Right renal cortex interstitium (tissue), 3 donors: ENCODE results near the gene COIL. TPM values are rescaled to one million over a fixed set of nuclear protein-coding genes. Genes with fewer than 3 reads are reported as not detected.
A peak's percentile ranks its signal among the peaks of the same experiment; 100 is the strongest.
"Not testable (repeated sequence)": the region's sequence is repeated elsewhere in the genome, so short reads cannot be mapped to it uniquely, and the experiment has no call there.

Experiments
- DNase-seq, 3 donors: peaks; one replicate each; pipeline ENCODE4 v3.0.0-alpha.2; 2013; ENCODE audit warnings: low read depth in 3 of 3, low spot score in 2 of 3
- polyA plus RNA-seq, 3 donors: library from polyadenylated mRNA; unstranded; fragments of 120-200 nt; gene quantifications; one replicate each; pipeline ENCODE4 v1.2.1, GENCODE V29; 2013; ENCODE audit not compliant: insufficient read length in 3 of 3

The COIL gene
- 10 to 100 TPM; 33.3 to 36.4 (median 34.5) TPM for polyA plus RNA-seq

GRCh38 chr17:56960596-56961538 is at the start of gene COIL:
TSS of gene COIL (minus strand) at chr17:56961050. CDS start at chr17:56961019, 31 bp downstream.
- peak; percentile 82 to 88 (median 82) for DNase-seq

- DNase-seq = no peak
These were observed 49.6 kb upstream of the COIL start for GRCh38 chr17:57010487-57010886.

- peak in 1 of 3 donors; percentile 23 for DNase-seq
These were observed 49.0 kb upstream of the COIL start for GRCh38 chr17:57009737-57010445.

- DNase-seq = no peak
These were observed 48.1 kb upstream of the COIL start for GRCh38 chr17:57008958-57009357.

GRCh38 chr17:57006040-57006439 is 45.2 kb upstream of the COIL start:
- no peak for DNase-seq

- DNase-seq = no peak
These were observed 44.2 kb upstream of the COIL start for GRCh38 chr17:57004944-57005579.

- DNase-seq = no peak
These were observed 42.1 kb upstream of the COIL start for GRCh38 chr17:57002904-57003303.

GRCh38 chr17:57001541-57001940 is 40.7 kb upstream of the COIL start:
- no peak for DNase-seq

- DNase-seq = no peak
These were observed 36.5 kb upstream of the COIL start for GRCh38 chr17:56997313-56997712.

GRCh38 chr17:56995766-56996165 is 34.9 kb upstream of the COIL start:
- no peak for DNase-seq

- DNase-seq = no peak
These were observed 33.4 kb upstream of the COIL start for GRCh38 chr17:56994009-56994792.

- no peak for DNase-seq
These were observed 31.5 kb upstream of the COIL start for GRCh38 chr17:56992364-56992763.

GRCh38 chr17:56988901-56989572 is 28.2 kb upstream of the COIL start:
- no peak for DNase-seq

GRCh38 chr17:56987283-56987834 is 26.5 kb upstream of the COIL start:
- no peak for DNase-seq

- DNase-seq = no peak
These were observed 24.7 kb upstream of the COIL start for GRCh38 chr17:56985371-56986162.

GRCh38 chr17:56983366-56983765 is 22.5 kb upstream of the COIL start:
- no peak for DNase-seq

- DNase-seq = no peak
These were observed 21.5 kb upstream of the COIL start for GRCh38 chr17:56982312-56982711.

GRCh38 chr17:56980526-56980925 is 19.7 kb upstream of the COIL start:
- DNase-seq = not testable (repeated sequence)

GRCh38 chr17:56979091-56979480 is 18.2 kb upstream of the COIL start:
- no peak for DNase-seq
